Kidney (tissue), 14 donors: ENCODE data around the gene IL21R. TPM values are rescaled to one million over a fixed set of nuclear protein-coding genes. Genes with fewer than 3 reads are reported as not detected.
A peak's percentile ranks its signal among the peaks of the same experiment; 100 is the strongest.

Experiments
- DNase-seq, 5 donors: peaks; one replicate each; pipeline ENCODE4 v3.0.0-alpha.2; 2013 to 2020
- FAIRE-seq: peaks from 2 replicates; lab custom pipeline; 2012; peaks lifted over from hg19 to GRCh38; lab: Jason Lieb, UNC
- H3K27ac ChIP-seq, 2 donors: one replicate each; pipeline ENCODE4 v1.7.0; 2013; ENCODE audit warnings: low read depth in 2 of 2, low read length in 2 of 2, inconsistent platforms in 1 of 2
- H3K27me3 ChIP-seq: one replicate; pipeline ENCODE4 v1.7.1; 2013; ENCODE audit warnings: low read length, inconsistent platforms; ENCODE audit not compliant: control insufficient read depth, insufficient read depth
- H3K36me3 ChIP-seq, 3 donors: one replicate each; pipeline versions ENCODE4 v1.7.0 to v1.7.1; 2013; ENCODE audit warnings: low read length in 3 of 3, control low read depth in 1 of 3, inconsistent platforms in 1 of 3; ENCODE audit not compliant: insufficient read depth in 3 of 3, control insufficient read depth in 2 of 3
- H3K4me1 ChIP-seq, 3 donors: one replicate each; pipeline versions ENCODE4 v1.7.0 to v1.7.1; 2013; ENCODE audit warnings: low read length in 3 of 3, inconsistent platforms in 1 of 3, low read depth in 1 of 3; ENCODE audit not compliant: control insufficient read depth in 2 of 3, insufficient read depth in 2 of 3
- H3K4me3 ChIP-seq, 3 donors: one replicate each; pipeline versions ENCODE4 v1.7.0 to v1.8.1; 2013; ENCODE audit warnings: low read length in 3 of 3, control low read depth in 1 of 3, inconsistent platforms in 1 of 3
- H3K9ac ChIP-seq, 3 donors: one replicate each; pipeline versions ENCODE4 v1.7.0 to v1.7.1; 2013; ENCODE audit warnings: low read length in 3 of 3, control low read depth in 1 of 3, inconsistent platforms in 1 of 3
- H3K9me3 ChIP-seq, 3 donors: one replicate each; pipeline versions ENCODE4 v1.7.0 to v1.7.1; 2013; ENCODE audit warnings: low read length in 3 of 3, control low read depth in 1 of 3, inconsistent platforms in 1 of 3; ENCODE audit not compliant: control insufficient read depth in 2 of 3, insufficient read depth in 1 of 3
- intact Hi-C: fragments of 100-400 bp; cut with DNase I; formaldehyde crosslinking; loops from one replicate; pipeline ENCODE4 v1.11.1; 2022
- polyA plus RNA-seq: library from polyadenylated mRNA; stranded (reverse); fragments of 350-450 nt; fragmentation: Illumina TruSeq; extraction: RNeasy Lipid Tissue Mini Kit (QIAGEN cat#74804); gene quantifications from one replicate; pipeline ENCODE4 v1.2.3, GENCODE V29; 2014; ENCODE audit warnings: low read depth, low replicate concordance; ENCODE audit not compliant: insufficient read depth
- total RNA-seq: library from RNA; stranded (reverse); fragmentation: NEBNext Ultra II Directional; extraction: Animal tissue kit (Norgen Biotek cat#: 25700); gene quantifications from one replicate; pipeline ENCODE4 v1.2.1, GENCODE V29; 2021
- TF ChIP-seq, protein P1 (sequence below): IDR thresholded peaks from 3 replicates; pipeline ENCODE4 v1.5.1; 2012; ENCODE audit warnings: mild to moderate bottlenecking, moderate library complexity, borderline replicate concordance; ENCODE audit not compliant: insufficient read depth; ENCODE audit errors: extremely low read depth
- donor health status: control.
- donor health status: control.
- donor health status: control.
- donor health status: control.
- donor health status: control.
- donor health status: DM: yes; HTN: yes; CAD: no.
- donor health status: Normal renal cell carcinoma (clear cell type).

The IL21R gene
- total and polyA plus RNA-seq, 2 donors from 2014 or later = 0.65 to 3.0 TPM

DNA sequence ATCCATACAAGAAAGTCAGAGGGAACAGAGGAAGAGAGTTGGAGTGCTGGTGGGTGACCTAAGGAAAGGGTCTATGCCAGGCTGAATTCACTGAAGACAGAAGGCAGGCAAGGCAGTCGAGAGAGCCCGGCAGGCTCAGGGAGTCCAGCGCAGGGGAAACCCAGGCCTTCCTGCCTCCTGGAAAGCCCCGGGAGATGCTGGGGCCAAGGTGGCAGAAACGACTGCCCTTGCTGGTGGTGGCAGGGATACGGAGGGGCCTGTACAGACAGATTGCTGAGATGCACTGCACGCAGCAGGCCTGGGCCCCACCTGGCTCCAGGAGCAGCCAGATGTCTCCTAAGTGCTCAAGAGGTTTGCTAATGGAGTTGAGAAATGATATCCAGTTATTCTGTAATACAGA is 87.9 kb downstream of the IL21R start:
- H3K9ac ChIP-seq = no peak overlapping the region
- intact Hi-C loops = no loop called here
- H3K36me3 ChIP-seq = peaks cover 9 to 64% (median 45%) of the 10 kb centered on the region in 3 donors
- peaks cover 0 to 5% (median 0%) of the 10 kb centered on the region in 3 donors for H3K4me1 ChIP-seq
- H3K4me3 ChIP-seq = no peak overlapping the region
- H3K27me3 ChIP-seq = no peaks in the 10 kb centered on the region
- FAIRE-seq = no peak
- DNase-seq = peak in 1 of 5 donors; percentile 43
- H3K27ac ChIP-seq = no peak overlapping the region
- no peaks in the 10 kb centered on the region for H3K9me3 ChIP-seq
- TF ChIP-seq, protein P1, sequence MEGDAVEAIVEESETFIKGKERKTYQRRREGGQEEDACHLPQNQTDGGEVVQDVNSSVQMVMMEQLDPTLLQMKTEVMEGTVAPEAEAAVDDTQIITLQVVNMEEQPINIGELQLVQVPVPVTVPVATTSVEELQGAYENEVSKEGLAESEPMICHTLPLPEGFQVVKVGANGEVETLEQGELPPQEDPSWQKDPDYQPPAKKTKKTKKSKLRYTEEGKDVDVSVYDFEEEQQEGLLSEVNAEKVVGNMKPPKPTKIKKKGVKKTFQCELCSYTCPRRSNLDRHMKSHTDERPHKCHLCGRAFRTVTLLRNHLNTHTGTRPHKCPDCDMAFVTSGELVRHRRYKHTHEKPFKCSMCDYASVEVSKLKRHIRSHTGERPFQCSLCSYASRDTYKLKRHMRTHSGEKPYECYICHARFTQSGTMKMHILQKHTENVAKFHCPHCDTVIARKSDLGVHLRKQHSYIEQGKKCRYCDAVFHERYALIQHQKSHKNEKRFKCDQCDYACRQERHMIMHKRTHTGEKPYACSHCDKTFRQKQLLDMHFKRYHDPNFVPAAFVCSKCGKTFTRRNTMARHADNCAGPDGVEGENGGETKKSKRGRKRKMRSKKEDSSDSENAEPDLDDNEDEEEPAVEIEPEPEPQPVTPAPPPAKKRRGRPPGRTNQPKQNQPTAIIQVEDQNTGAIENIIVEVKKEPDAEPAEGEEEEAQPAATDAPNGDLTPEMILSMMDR = no peak

GRCh38 chr16:27491894-27492587 is 90.1 kb downstream of the IL21R start:
- no peak for FAIRE-seq

DNA sequence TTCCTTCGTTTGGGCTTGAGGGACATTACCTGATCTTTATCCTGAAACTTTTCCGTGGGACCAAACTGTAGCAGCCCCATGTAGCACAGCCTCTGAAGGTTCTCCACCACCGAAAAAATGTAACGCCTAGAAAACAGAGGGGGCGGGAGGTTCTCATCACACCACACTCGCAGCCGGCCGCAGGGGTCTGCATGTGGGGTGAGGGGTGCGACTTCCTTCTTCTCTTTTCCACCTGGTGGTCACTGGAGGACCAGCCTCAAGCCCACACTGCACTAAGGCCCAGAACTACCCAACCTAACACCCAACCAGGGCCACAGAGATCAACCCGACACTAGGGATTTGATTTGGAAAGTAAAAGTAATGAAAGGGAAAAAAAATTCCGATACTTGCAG is 90.6 kb downstream of the IL21R start:
- intact Hi-C loops = no loop called here
- no peak overlapping the region for H3K4me3 ChIP-seq
- TF ChIP-seq, protein P1 = no peak
- H3K4me1 ChIP-seq = no peaks in the 10 kb centered on the region
- DNase-seq = peak in 1 of 5 donors; percentile 22
- FAIRE-seq = no peak
- peak overlapping the region in 1 of 2 donors; percentile 0 for H3K27ac ChIP-seq
- no peak overlapping the region for H3K9ac ChIP-seq
- H3K36me3 ChIP-seq = peaks cover 10 to 66% (median 52%) of the 10 kb centered on the region in 3 donors
- H3K27me3 ChIP-seq = no peaks in the 10 kb centered on the region
- no peaks in the 10 kb centered on the region for H3K9me3 ChIP-seq

More at GRCh38 chr16:27491894-27492587, 90.1 kb downstream of the IL21R start:
- H3K9ac ChIP-seq = no peak overlapping the region
- no peaks in the 10 kb centered on the region for H3K4me1 ChIP-seq
- peak overlapping the region; percentile 45 to 52 for H3K27ac ChIP-seq
- DNase-seq = peak in 1 of 5 donors; percentile 45
- peaks cover 8 to 65% (median 49%) of the 10 kb centered on the region in 3 donors for H3K36me3 ChIP-seq
- no peaks in the 10 kb centered on the region for H3K27me3 ChIP-seq
- intact Hi-C loops = no loop called here
- H3K4me3 ChIP-seq = no peak overlapping the region
- TF ChIP-seq, protein P1 = no peak
- no peaks in the 10 kb centered on the region for H3K9me3 ChIP-seq
